HCT116 (cell line): ENCODE measurements around the gene DHRSX. TPM values are rescaled to one million over a fixed set of nuclear protein-coding genes. Genes with fewer than 3 reads are reported as not detected.

ENCODE experiments used
- ATAC-seq: fragments of 200-7000 bp; cut with Tn5 transposase; 2 replicates; pipeline ENCODE4 v1.9.1; 2020; ENCODE audit warnings: mild to moderate bottlenecking, moderate library complexity
- BruUV-seq: library from RNA; stranded (reverse); fragments of 400-500 nt; replicated peaks from 2 replicates; lab custom pipeline; 2021; lab: Mats Ljungman, UMichigan
- CTCF ChIA-PET: fragments of 300-600 bp; sonication (Branson Sonifier 250); formaldehyde crosslinking; loops from one replicate; lab custom pipeline; 2021; ENCODE audit warnings: antibody characterized with exemption; lab: Charles Lee
- POLR2A ChIA-PET: fragments of 300-600, 350-600 bp; sonication (Branson Sonifier 250); formaldehyde crosslinking; loops from one replicate; lab custom pipeline; 2021; ENCODE audit warnings: antibody characterized with exemption; lab: Charles Lee
- RAD21 ChIA-PET, 2 experiments: fragments of 300-600 bp; sonication (Branson Sonifier 250); formaldehyde crosslinking; loops; one replicate each; lab custom pipeline; 2023; ENCODE audit warnings: low total read pairs in 2 of 2; ENCODE audit not compliant: uncharacterized antibody in 2 of 2, unreplicated experiment in 2 of 2, low non-redundant PET in 1 of 2; lab: Charles Lee
- DNase-seq: peaks from one replicate; pipeline ENCODE4 v3.0.0-alpha.2; 2010; ENCODE audit warnings: low read depth, low spot score
- H2AFZ ChIP-seq: fragments of 200-600 bp; shearing (Covaris generic), sonication (generic); 2 replicates; pipeline ENCODE4 v1.6.1; 2017; ENCODE audit warnings: low read depth, mixed run types, mixed read lengths, antibody characterized with exemption, low read length; ENCODE audit not compliant: poor library complexity, severe bottlenecking
- H3K27ac ChIP-seq: 2 replicates; pipeline ENCODE4 v1.5.1; 2012; ENCODE audit warnings: low read depth, low read length
- H3K27me3 ChIP-seq: fragments of 200-600 bp; sonication (generic); 2 replicates; pipeline ENCODE4 v1.6.1; 2016; ENCODE audit warnings: mixed run types, low read length, mixed read lengths; ENCODE audit not compliant: insufficient read depth
- H3K36me3 ChIP-seq, 2 experiments: fragments of 200-500 bp in 1 of 2; fragments of 200-600 bp in 1 of 2; sonication (Bioruptor generic) in 1 of 2; sonication (generic) in 1 of 2; 2 replicates each; pipeline versions ENCODE4 v1.5.1 to v1.6.1; 2014 to 2016; ENCODE audit warnings: low read length in 2 of 2, inconsistent platforms in 1 of 2, mixed read lengths in 1 of 2, mixed run types in 1 of 2; ENCODE audit not compliant: insufficient read depth in 2 of 2, control insufficient read depth in 1 of 2
- H3K4me1 ChIP-seq, 2 experiments: fragments of 200-600 bp in 1 of 2; sonication (generic) in 1 of 2; 2 replicates each; pipeline versions ENCODE4 v1.5.1 to v1.6.1; 2012 to 2017; ENCODE audit warnings: low read length in 2 of 2, inconsistent platforms in 1 of 2, mild to moderate bottlenecking in 1 of 2, mixed read lengths in 1 of 2, mixed run types in 1 of 2, moderate library complexity in 1 of 2; ENCODE audit not compliant: insufficient read depth in 2 of 2, control insufficient read depth in 1 of 2
- H3K4me2 ChIP-seq: fragments of 200-600 bp; sonication (generic); 2 replicates; pipeline ENCODE4 v1.6.1; 2017; ENCODE audit warnings: mixed run types, low read length, mixed read lengths
- H3K4me3 ChIP-seq, 2 experiments: fragments of 200-600 bp in 1 of 2; sonication (generic) in 1 of 2; replicated peaks in 1 of 2; 2 replicates each; pipeline ENCODE4 v1.5.1; 2011 to 2016; ENCODE audit warnings: low read length in 2 of 2, control low read depth in 1 of 2, low read depth in 1 of 2, mild to moderate bottlenecking in 1 of 2, mixed read lengths in 1 of 2, mixed run types in 1 of 2
- H3K79me2 ChIP-seq: fragments of 200-600 bp; sonication (generic); 2 replicates; pipeline ENCODE4 v1.6.1; 2017; ENCODE audit warnings: mild to moderate bottlenecking, mixed run types, low read length, moderate library complexity, mixed read lengths; ENCODE audit not compliant: insufficient read depth
- H3K9ac ChIP-seq: fragments of 200-600 bp; sonication (generic); 2 replicates; pipeline ENCODE4 v1.6.1; 2016; ENCODE audit warnings: low read length, mixed read lengths
- H3K9me2 ChIP-seq: fragments of 200-600 bp; sonication (generic), shearing (Covaris generic); 2 replicates; pipeline ENCODE4 v1.6.1; 2017; ENCODE audit warnings: mixed run types, mild to moderate bottlenecking, moderate library complexity; ENCODE audit not compliant: insufficient read depth
- H3K9me3 ChIP-seq, 2 experiments: fragments of 200-500 bp in 1 of 2; fragments of 200-600 bp in 1 of 2; sonication (Bioruptor generic) in 1 of 2; sonication (generic) in 1 of 2; 2 replicates each; pipeline ENCODE4 v1.6.1; 2014 to 2017; ENCODE audit warnings: low read length in 2 of 2, mixed read lengths in 2 of 2, inconsistent platforms in 1 of 2, low read depth in 1 of 2, mild to moderate bottlenecking in 1 of 2, mixed run types in 1 of 2, moderate library complexity in 1 of 2; ENCODE audit not compliant: control insufficient read depth in 1 of 2, insufficient read depth in 1 of 2
- H4K20me1 ChIP-seq: fragments of 200-600 bp; sonication (generic), shearing (Covaris generic); 2 replicates; pipeline ENCODE4 v1.6.1; 2017; ENCODE audit warnings: mixed run types, mild to moderate bottlenecking, moderate library complexity; ENCODE audit not compliant: insufficient read depth
- ATF3 ChIP-seq: IDR thresholded peaks from 2 replicates; pipeline ENCODE4 v1.6.1; 2012
- CBX3 ChIP-seq: IDR thresholded peaks from 2 replicates; pipeline ENCODE4 v1.6.1; 2012; ENCODE audit warnings: low read depth
- CEBPB ChIP-seq: IDR thresholded peaks from 2 replicates; pipeline ENCODE4 v1.6.1; 2012; ENCODE audit warnings: low read depth
- EGR1 ChIP-seq: IDR thresholded peaks from 2 replicates; pipeline ENCODE4 v1.6.1; 2012; ENCODE audit warnings: low read depth
- ELF1 ChIP-seq: IDR thresholded peaks from 2 replicates; pipeline ENCODE4 v1.6.1; 2012; ENCODE audit warnings: low read depth, borderline replicate concordance
- EZH2phosphoT487 ChIP-seq: fragments of 200-600 bp; IDR thresholded peaks from 2 replicates; pipeline ENCODE4 v1.6.1; 2018; ENCODE audit warnings: antibody characterized with exemption, borderline replicate concordance
- FOSL1 ChIP-seq: IDR thresholded peaks from 2 replicates; pipeline ENCODE4 v1.6.1; 2012; ENCODE audit warnings: low read depth
- JUND ChIP-seq: IDR thresholded peaks from 2 replicates; pipeline ENCODE4 v1.6.1; 2012
- MAX ChIP-seq: IDR thresholded peaks from 2 replicates; pipeline ENCODE4 v1.6.1; 2012
- POLR2A ChIP-seq: IDR thresholded peaks from 2 replicates; pipeline ENCODE4 v1.7.0; 2011; ENCODE audit warnings: borderline replicate concordance; ENCODE audit not compliant: insufficient read depth, insufficient read length; ENCODE audit errors: extremely low read depth
- RAD21 ChIP-seq: IDR thresholded peaks from 2 replicates; pipeline ENCODE4 v1.6.1; 2012; ENCODE audit warnings: low read depth, mild to moderate bottlenecking
- SP1 ChIP-seq: IDR thresholded peaks from 2 replicates; pipeline ENCODE4 v1.6.1; 2012; ENCODE audit warnings: low read depth
- SRF ChIP-seq: IDR thresholded peaks from 2 replicates; pipeline ENCODE4 v1.6.1; 2012; ENCODE audit warnings: low read depth
- TCF7L2 ChIP-seq: IDR thresholded peaks from 2 replicates; pipeline ENCODE4 v1.7.0; 2011; ENCODE audit warnings: borderline replicate concordance, inconsistent platforms; ENCODE audit not compliant: insufficient read depth, insufficient read length; ENCODE audit errors: extremely low read depth
- ZBTB33 ChIP-seq: IDR thresholded peaks from 2 replicates; pipeline ENCODE4 v1.6.1; 2011; ENCODE audit warnings: mild to moderate bottlenecking, low read length, moderate library complexity; ENCODE audit not compliant: insufficient replicate concordance; ENCODE audit errors: extremely low read depth
- ZFX ChIP-seq: fragments of 450-650 bp; IDR thresholded peaks from 2 replicates; pipeline ENCODE4 v1.6.1; 2017
- ZNF274 ChIP-seq: fragments of 200-500 bp; sonication (Bioruptor generic); IDR thresholded peaks from 2 replicates; pipeline ENCODE4 v1.6.1; 2014; ENCODE audit warnings: mild to moderate bottlenecking, low read depth, low read length, inconsistent platforms
- intact Hi-C: fragments of 100-400 bp; cut with micrococcal nuclease; formaldehyde crosslinking; loops from 2 replicates; pipeline ENCODE4 v1.10.0; 2022
- total RNA-seq: library from RNA; stranded (reverse); gene quantifications from one replicate; pipeline ENCODE4 v1.2.1, GENCODE V29; 2021; ENCODE audit not compliant: unreplicated experiment
- TF ChIP-seq, protein P1 (sequence below), 3 experiments: fragments of 200-600 bp in 1 of 3; sonication (generic) in 1 of 3; IDR thresholded peaks in 2 of 3; conservative IDR thresholded peaks in 1 of 3; 2 replicates each; pipeline ENCODE4 v1.5.1; 2012 to 2017; ENCODE audit warnings: low read depth in 2 of 3, low read length in 2 of 3, antibody characterized with exemption in 1 of 3, borderline replicate concordance in 1 of 3, control low read depth in 1 of 3, mild to moderate bottlenecking in 1 of 3, mixed read lengths in 1 of 3, mixed run types in 1 of 3, moderate library complexity in 1 of 3; ENCODE audit not compliant: insufficient read depth in 1 of 3

DHRSX gene
- total RNA-seq, 1 experiment from 2014 or later: 11.9 TPM

DNA sequence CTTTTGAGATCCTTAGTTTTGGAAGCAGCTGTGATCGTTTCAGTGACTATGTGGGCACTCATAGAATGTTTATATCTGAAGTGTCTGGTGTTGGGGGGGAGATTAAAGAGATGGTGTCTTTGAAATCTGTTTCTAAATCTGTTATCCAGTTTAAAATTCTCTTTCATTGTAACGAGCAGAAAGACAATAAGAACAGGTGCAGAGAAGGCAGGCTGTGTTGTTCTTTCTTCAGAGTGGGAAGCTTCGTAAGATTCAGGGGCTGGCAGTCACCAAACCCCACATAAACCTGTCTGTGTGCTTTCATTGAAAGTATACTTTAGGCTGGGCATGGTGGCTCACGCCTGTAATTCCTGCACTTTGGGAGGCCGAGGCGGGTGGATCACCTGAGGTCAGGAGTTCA is 16.3 kb upstream of the DHRSX start:
- no TSS peak for BruUV-seq
- Histone ChIP-seq H3K9ac (no peak overlapping the region), H3K9me3 (no peaks in the 10 kb centered on the region), H4K20me1 (no peaks in the 10 kb centered on the region), H3K27me3 (no peaks in the 10 kb centered on the region), H3K36me3 (no peaks in the 10 kb centered on the region), H3K4me2 (no peak overlapping the region), H3K27ac (no peak overlapping the region), H2AFZ (no peak overlapping the region), H3K4me1 (no peaks in the 10 kb centered on the region), H3K4me3 (no peak overlapping the region), H3K9me2 (no peaks in the 10 kb centered on the region), H3K79me2 (no peaks in the 10 kb centered on the region)
- intact Hi-C loops: no loop called here
- POLR2A ChIA-PET: no interaction called here
- RAD21 ChIA-PET: no interaction called here
- no peak for TF ChIP-seq ZFX
- TF ChIP-seq ATF3: no peak
- no peak for TF ChIP-seq ZBTB33
- TF ChIP-seq POLR2A: no peak
- TF ChIP-seq SRF: no peak
- TF ChIP-seq TCF7L2: no peak
- no peak for TF ChIP-seq SP1
- TF ChIP-seq FOSL1: no peak
- TF ChIP-seq, protein P1, sequence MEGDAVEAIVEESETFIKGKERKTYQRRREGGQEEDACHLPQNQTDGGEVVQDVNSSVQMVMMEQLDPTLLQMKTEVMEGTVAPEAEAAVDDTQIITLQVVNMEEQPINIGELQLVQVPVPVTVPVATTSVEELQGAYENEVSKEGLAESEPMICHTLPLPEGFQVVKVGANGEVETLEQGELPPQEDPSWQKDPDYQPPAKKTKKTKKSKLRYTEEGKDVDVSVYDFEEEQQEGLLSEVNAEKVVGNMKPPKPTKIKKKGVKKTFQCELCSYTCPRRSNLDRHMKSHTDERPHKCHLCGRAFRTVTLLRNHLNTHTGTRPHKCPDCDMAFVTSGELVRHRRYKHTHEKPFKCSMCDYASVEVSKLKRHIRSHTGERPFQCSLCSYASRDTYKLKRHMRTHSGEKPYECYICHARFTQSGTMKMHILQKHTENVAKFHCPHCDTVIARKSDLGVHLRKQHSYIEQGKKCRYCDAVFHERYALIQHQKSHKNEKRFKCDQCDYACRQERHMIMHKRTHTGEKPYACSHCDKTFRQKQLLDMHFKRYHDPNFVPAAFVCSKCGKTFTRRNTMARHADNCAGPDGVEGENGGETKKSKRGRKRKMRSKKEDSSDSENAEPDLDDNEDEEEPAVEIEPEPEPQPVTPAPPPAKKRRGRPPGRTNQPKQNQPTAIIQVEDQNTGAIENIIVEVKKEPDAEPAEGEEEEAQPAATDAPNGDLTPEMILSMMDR (IDR thresholded peaks at IDR 0.05 in 2 of 3, conservative IDR thresholded peaks at IDR 0.05 in 1 of 3; ENCODE audit: borderline replicate concordance in 1 of 3, insufficient read depth in 1 of 3, low read depth in 2 of 3, low read length in 2 of 3): no peak
- TF ChIP-seq EGR1: no peak
- no peak for TF ChIP-seq RAD21
- TF ChIP-seq JUND: no peak
- TF ChIP-seq MAX: no peak
- TF ChIP-seq ELF1: no peak
- no peak for TF ChIP-seq CBX3
- no peak for TF ChIP-seq EZH2phosphoT487
- TF ChIP-seq ZNF274: no peak
- TF ChIP-seq CEBPB: no peak
- ATAC-seq (no peak), DNase-seq (no peak)
- CTCF ChIA-PET: no interaction called here
